Activated T-helper 2 cell treated with anti-CD3 and anti-CD28 coated beads, Interferon-gamma antibody, Interleukin-2, Interleukin-4, amounts not matched to agents 10 μg/mL and 5 μg/mL and 100 μg/mL, durations not matched to agents 14 hours and 24 hours and 36 hours (primary cell): ENCODE data around the gene AMY2B. TPM values are rescaled to one million over a fixed set of nuclear protein-coding genes. Genes with fewer than 3 reads are reported as not detected.

Experiments used
- total RNA-seq: library from RNA; stranded (reverse); gene quantifications from 2 replicates; pipeline ENCODE4 v1.2.3, GENCODE V29; 2022

The AMY2B gene
- total RNA-seq, 1 donor from 2014 or later, result 3.2 TPM

Other genes with a start within 250 kb of the AMY2B start
- gene RNPC3, start 45.9 kb upstream of the AMY2B start, total RNA-seq, result 15.9 and 19.3 TPM in 2 replicates
- not detected in 2 replicates for gene AMY2A, start 45.8 kb downstream of the AMY2B start, total RNA-seq
- gene AMY1A, start 84.2 kb downstream of the AMY2B start, total RNA-seq, result not detected in 2 replicates
- not detected in 2 replicates for gene AMY1B, start 124.6 kb downstream of the AMY2B start, total RNA-seq
- gene AMY1C, start 178.3 kb downstream of the AMY2B start, total RNA-seq, result not detected in 2 replicates